HG03342 (cell line): ENCODE results near the gene PLK1.
"Not testable (repeated sequence)": the region's sequence is repeated elsewhere in the genome, so short reads cannot be mapped to it uniquely, and the experiment has no call there.

Experiments used
- ATAC-seq: cut with Tn5 transposase; IDR thresholded peaks from one replicate; pipeline ENCODE4 v1.9.1; 2021; ENCODE audit warnings: mild to moderate bottlenecking, moderate library complexity; ENCODE audit not compliant: unreplicated experiment

Gene PLK1

DNA sequence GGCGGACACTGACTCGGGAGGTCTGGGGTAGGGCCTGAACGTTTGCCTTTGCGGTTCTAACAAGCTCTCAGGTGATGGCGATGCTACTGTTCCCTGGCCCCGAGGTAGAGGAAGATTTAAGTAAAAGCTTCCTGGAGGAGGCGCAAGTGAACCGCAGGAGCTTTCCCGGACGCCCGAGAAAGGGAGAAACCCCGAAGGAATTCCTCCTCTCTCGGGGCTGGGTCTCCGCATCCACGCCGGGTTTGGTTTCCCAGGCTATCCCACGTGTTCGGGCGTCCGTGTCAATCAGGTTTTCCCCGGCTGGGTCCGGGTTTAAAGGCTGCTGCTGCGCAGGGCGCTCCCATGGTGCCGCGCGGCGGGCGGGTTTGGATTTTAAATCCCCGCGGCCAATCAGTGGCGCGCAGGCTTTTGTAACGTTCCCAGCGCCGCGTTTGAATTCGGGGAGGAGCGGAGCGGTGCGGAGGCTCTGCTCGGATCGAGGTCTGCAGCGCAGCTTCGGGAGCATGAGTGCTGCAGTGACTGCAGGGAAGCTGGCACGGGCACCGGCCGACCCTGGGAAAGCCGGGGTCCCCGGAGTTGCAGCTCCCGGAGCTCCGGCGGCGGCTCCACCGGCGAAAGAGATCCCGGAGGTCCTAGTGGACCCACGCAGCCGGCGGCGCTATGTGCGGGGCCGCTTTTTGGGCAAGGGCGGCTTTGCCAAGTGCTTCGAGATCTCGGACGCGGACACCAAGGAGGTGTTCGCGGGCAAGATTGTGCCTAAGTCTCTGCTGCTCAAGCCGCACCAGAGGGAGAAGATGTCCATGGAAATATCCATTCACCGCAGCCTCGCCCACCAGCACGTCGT, at the start of gene PLK1:
Gene PLK1 (plus strand): TSS at position 460 of the 844 bp plus-strand sequence. CDS start 44 bp downstream, at position 504.
- peak; percentile 88 for ATAC-seq

DNA sequence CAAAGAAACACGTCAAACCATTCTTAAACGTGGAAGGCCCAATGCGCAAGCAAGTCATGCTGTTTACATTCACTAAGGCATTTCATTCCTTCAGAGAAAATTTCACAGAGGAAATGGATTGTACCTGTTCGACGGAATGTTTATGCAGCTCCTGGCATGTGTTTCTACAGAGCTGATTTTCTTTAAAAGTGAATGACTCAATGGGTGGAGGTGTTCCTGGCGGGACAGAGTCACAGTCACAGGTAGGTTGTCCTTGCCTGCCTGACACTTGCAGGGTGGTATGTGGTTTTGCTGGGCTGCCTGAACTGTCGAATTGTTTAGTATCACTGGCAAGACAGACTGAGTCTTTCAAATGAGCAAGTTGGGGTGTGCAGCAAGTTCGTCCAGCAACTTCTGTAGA, 49.2 kb upstream of the PLK1 start:
- no peak for ATAC-seq

DNA sequence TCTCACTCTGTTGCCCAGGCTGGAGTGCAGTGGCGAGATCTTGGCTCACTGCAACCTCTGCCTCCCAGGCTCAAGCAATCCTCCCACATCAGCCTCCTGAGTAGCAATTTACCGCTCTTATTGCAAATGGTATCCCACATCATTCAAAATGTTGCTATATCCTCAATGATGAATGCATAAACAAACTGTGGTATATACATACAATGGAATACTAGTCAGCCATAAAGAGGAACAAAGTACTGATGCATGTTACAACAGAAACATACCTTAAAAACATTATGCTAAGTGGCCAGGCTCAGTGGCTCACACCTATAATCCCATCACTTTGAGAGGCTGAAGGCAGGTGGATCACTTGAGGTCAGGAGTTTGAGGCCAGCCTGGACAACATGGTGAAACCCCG, 46.8 kb upstream of the PLK1 start:
- ATAC-seq = not testable (repeated sequence)

DNA sequence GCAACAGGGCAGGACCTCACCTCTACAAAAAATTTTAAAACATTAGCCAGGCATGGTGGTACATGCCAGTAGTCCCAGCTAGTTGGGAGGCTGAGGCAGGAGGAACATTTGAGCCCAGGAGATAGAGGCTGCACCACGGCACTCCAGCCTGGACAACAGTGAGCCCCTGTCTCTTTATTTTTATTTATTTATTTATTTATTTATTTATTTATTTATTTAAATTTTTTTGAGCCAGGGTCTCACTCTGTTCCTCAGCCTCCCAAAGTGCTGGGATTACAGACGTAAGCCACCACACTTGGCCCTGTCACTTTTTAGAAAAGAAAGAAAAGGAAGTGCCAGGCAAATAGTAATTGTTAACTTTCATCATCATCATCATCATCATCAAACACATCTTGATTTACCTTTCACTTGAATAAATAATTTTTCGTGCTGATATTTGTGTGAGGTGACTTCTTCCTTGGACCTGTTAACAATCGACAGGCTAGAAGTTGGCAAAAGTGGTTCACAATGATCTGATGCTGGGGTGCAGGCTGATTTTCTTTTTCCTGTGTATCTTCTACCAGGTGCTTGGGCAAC, 44.1 kb upstream of the PLK1 start:
- no peak for ATAC-seq

DNA sequence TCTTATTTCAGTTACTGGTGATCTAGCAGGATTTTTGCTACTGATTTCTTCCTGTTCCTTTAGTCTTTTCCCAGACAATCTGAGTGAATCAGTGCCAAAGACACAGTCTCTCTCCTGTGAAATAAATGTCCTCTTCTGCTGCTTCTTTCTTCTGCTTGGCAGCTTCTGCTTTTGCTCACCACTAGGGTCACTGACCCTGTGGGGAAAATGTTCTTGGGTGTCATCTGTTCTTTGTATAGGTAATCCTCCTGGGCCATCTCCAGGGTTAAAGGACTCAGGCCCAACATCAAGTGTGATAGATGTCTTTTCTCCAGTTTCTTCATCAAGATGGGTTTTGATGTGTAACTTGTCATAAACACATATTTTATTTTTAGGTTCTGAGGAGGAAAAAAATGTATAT, 42.7 kb upstream of the PLK1 start:
- ATAC-seq = no peak

DNA sequence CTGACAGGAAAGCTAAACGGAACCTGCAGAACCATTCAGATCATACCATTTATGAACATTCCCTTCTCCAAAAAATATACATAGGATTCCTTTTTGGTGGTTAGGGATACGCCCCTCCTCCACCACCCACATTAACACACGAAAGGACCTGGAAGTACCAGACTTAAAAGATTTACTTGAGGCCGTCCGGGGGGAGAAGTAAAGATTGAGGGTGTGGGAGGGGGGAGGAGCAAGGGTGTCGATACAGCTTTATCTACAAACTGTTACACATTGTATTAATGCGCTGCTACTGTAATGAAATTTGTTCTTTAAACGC, 38.1 kb upstream of the PLK1 start:
- no peak for ATAC-seq

DNA sequence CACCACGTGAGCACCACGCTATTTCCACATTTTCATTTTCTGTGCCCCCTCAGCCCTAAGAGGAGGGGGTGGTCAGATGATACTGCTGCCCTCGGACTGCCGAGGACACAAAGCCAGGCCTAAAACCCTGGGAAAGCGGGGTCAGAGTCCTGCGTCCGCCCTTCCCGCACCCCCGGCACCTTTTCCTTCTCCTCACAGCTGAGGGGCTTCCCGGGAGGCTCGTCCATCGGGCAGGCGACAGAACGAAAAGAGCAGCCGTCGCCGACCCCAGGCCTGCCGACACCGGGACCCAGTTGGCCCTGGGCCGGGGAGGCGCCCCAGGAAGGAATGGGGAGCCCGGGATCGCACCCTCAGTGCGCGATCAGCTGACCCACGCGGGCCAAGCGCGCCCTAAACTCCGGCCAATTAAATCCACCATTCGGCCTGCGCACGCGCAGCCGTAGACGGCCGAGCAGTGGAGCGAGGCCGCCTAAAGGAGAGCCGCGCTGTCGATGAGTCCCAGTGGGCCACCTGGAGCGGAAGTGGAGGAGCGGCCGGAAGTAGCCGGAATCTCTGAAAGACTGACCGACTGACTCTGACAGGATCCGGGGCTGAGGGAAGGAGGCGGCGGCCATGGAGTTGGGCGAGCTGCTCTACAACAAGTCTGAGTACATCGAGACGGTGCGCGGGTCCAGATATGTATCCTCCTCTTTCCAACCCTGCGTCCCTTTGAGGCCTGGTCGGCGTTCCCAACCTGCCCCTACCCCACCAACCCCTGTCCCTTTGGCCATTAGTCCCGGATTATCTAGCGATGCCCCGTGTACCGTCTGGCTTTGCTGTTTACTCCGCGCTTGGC, 37.5 kb upstream of the PLK1 start, which contains the start of the genes DCTN5 and PALB2:
Gene DCTN5 (plus strand): TSS at position 536 of the 835 bp plus-strand sequence. CDS start 77 bp downstream, at position 613.
Gene PALB2 (minus strand): TSS at position 380 of the 835 bp plus-strand sequence. CDS start 153 bp downstream, at position 227.
- ATAC-seq = peak; percentile 93

DNA sequence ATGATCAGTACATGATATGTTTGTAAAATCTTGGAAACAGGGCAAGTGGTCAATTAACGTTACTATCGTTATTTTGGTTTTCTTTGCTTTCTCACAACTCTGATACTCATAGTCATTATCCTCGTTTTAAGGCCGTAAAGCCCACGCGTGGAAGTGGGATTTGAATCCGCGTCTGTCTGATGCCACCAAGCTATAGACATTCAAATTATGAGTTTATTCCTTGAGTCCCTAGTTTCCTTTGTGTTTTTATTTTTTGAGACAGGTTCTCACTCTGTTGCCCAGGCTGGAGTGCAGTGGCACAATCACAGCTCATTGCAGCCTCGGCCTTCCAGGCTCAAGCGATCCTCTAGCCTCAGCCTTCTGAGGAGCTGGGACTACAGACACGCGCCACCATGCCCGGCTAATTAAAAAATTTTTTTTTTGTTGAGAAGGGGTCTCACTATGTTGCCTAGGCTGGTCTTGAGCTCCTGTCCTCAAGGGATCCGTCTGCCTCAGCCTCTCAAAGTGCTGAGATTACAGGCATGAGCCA, 36.4 kb upstream of the PLK1 start:
- no peak for ATAC-seq

DNA sequence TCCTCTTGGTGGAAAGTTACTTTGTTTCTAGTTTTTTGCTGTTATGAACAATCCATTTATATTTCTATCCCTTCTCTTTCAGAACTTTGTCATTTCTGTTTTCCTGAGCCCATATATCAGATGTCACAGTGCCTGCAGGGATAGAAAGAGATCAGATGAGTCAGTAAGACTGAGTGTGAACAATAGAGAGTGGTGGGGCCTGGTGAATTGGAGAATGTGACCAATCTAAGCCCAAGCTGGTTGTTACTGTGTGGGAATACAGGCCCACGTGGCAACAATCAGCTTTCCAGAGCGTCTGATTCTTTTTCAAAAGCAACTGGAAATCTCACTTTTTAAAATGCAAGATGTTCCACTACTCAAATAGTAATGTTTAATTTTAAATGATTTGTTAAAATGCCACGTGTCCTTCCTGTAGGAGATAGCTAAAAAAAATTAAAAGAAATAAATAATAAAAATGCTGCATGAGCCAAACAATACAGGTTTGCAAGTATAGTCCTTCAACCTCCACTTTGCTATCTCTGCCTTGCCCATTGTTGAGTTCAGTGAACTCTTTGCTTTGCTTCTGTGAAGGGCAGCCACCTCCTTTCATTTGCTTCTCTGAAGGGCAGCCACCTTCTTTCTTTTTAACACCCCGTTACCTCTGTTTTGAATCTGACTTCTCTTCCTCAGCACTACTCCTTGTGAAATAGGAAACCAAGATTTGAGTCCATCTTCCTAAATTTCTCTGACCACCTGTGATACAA, 27.8 kb upstream of the PLK1 start:
- no peak for ATAC-seq

DNA sequence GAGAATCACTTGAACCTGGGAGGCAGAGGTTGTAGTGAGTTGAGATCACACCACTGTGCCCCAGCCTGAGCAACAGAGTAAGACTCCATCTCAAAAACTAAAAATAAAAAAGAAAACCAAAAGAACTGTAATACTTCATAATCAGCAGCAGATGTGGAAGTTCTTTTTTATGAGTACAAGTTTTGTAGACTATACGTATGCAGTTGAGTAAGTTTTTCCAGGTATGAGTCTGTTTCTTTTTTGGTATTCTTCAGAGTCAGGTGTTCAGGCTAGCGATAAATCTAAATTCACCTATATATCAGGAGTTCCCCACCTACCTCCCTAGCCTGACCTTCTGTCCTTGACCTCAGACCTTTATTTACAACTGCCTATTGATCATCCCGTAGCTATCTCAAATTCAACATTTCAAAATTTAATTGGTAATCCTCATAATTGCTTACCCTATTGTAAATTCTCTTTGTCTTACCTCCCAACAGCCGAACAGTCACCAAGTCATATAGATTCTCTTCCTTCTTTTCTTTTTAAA, 26.7 kb upstream of the PLK1 start:
- ATAC-seq = no peak

DNA sequence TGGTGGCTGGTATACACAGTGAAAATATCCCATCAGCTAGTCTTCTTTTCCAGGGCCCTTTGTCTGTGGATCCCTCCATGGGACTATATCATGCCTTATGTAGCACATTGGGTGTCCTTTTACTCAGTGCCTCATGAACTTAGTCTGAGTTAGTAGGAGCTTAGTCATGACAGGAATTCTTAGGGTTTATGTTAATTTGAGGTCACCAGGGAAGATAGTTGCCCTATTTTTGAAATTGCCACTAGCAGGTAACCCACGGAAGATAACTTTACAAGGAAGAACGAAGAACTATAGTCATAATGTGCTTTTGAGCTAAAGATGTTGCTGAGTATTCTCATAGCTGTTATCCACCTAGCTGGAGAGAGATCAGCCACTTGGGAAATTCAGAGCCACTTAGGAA, 14.8 kb upstream of the PLK1 start:
- no peak for ATAC-seq

DNA sequence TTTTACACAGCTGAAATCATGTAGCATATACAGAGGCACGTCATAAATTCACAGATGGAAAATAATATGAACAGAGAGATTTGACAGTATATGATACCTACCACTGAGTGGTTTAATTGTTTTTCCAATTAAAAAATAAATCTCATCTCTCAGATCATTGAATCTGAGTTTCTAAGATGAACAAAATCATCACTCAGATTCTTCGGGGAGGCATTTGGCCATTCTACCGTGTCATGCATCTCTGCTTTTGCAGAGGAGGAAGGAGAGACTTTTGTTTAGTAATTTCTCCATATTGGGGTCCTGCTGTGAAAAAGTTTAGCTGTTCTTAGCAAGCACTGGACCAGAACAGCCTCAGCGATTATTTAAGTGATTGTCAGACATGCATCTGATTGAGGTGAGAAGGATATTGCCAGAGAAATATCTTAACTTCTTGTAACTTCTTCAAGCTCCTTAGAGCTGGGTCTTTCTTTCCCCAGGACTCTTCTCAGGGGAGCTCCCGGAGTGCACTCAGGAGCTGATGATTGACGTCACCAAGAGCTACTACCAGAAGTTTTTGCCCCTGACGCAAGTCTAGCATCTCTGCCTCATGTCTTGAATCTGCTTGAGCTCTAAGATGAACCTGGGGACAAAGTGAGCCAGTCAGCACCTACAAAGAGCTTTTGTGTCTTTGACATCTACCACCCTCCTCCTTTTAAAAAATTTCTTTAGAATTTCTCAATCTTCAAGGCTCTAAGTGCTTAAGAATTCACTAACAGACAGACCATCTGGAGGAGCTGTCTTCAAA, 11.9 kb upstream of the PLK1 start:
- no peak for ATAC-seq

DNA sequence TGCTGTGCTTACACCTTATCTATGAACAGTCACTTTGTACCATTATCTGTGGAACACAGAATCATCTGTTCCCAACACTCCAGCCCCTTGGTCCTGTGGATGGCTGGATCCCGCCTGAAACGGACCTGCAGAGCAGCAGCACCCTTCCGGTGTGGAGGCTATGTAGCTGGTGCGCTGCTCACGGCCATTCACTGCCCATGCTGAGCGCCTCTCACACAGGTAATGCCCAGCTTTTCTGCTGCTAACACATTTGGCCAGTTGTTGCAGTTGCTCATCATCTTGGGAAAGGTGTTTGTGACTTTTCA, 11.4 kb upstream of the PLK1 start:
- ATAC-seq = no peak

DNA sequence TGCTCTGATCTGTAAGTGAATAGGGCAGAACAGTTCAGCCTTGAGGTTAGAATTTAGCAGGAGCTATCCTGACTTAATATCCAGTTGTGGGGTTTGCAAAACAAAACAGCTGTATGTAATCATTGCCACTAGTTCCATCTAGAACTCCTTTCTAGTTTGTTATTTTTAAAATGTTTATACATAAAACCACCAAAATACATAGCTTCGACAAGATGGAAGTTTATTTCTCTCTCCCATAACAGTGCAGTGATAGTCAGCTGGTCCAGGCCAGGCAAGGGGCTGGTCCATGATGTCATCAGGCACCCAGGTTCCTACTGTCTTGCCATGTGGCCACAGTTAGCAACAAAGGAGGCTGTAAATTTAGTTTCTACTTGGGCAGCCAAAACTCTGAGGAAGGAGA, 10.5 kb upstream of the PLK1 start:
- ATAC-seq = no peak

DNA sequence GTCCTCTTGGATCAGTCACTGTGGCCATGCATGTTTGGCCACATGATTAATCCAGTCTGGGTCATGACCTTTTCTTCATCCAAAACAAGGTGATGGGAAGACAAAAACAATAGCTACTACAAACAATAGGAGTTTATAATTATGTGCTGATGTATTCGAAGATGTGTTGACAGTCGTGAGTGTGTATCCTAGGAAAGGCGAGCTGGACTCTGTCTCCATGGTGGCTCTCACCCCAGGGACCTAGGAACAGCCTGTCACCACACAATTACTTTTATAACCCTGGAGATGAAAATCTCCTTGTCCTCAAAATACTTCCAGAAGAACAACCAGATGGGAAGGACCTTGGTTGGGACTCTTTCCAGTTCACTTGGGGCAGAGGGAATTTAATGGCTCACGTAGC, 9.8 kb upstream of the PLK1 start:
- no peak for ATAC-seq

DNA sequence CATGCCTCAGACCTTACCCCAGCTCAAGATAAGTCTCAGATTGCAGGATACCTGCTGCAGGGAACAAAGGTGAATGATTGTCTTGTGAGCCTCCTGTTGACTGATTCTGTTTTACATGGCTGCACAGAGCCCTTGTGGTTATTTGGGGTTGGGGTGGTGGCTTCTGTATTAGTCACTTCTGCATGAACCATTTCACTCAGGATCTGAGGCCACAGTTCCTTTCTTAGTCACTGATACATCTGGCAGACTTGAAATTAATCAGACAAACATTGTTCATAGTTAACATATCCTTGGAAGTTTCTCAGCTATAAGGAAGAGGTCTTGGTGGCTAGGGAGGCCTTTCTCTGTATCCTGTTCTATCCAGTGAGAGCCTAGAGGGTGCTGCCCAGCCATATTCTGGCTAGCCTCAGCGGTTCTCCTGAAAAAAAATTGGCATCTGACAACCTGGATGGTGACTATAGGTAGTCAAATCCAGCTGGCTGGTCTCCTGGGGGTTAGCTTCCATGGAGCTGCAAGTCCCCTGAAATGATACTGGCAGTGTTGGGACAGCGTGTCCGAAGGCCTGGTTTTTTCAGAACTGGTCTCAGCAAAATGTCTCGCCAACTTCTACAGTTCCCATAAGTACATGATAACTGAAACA, 8.4 kb upstream of the PLK1 start:
- peak; percentile 94 for ATAC-seq

DNA sequence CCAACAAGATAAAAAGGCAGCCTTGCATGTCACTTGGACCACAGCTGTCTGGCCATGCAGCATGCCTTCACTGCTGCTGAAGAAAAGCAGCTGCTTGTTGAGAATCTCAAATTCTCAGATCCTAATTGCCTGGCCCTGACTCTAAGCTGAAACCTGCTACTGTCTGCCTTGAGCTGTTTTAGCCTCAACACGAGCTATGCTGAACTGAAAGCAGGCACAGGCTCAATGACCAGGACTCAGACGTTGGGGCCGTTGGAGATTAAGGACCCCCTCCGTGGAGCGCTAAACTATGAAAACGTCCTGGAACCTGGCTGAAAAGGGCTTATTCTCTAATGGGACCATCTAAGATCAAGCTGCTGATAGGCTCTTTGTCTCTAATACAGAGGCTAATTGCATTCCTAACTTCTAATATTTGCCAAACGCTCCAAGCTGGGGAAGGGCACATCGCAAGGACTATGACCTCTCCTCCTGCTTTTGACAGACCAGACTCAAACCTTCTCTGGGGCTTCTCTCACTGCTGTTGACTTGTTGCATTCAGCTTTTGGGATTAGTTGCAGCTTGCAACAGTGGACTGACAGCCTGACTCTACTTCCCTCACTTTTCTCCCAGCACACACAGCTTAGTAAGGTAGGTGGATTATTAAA, 4.6 kb upstream of the PLK1 start:
- ATAC-seq = no peak

DNA sequence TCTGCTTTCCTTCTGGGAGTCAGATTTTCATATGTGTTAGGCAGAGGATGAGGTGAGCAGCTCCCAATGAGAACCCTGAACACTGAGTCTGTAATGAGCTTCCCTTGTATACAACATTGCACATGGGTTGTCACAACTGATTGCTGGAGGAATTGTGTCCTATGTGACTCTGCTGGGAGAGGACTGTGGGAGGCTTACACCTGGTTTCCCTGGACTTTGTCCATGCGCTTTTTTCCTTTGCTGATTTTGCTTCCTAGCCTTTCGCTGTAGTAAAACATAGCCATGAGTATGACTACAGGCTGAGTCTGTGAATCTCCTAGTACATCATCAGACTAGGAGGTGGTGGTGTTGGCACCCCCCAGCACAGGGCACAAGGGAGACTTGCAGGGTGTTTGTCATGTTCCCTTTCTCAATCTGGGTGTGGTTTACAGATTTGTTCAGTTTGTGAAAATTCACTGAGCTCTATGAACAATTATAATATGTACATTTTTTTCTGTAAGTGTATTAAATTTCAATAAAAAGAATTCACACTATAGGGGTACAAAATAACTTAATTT, 1.7 kb upstream of the PLK1 start:
- no peak for ATAC-seq
